GM18499 (cell line): ENCODE data around the gene KRTAP29-1.

Source experiments
- ATAC-seq: cut with Tn5 transposase; IDR thresholded peaks from one replicate; pipeline ENCODE4 v1.9.1; 2021; ENCODE audit warnings: moderate number of reproducible peaks; ENCODE audit not compliant: insufficient read depth, unreplicated experiment

Gene KRTAP29-1

DNA sequence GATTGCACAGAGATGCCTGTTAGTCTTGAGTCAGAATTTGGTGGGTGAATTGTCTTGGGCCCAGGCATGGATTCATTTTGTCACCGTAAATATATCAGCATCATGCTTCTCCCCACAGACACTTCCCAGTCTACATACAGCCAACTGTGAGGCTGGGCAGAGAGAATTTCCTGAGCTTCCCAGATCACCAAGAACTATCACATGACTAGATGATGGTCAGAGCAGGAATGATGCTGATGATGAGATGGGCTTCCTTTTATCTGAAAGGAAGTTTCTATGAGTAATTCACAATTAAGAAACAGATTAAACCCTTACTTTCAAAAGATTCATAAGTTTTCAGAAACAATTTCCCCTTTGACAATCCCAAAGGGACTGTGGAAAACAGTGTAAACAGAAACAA is 47.8 kb downstream of the KRTAP29-1 start:
- no peak for ATAC-seq
